Ovary (tissue), 3 donors: ENCODE data around the gene DLG1.

Experiments
- CTCF ChIP-seq, 3 donors: fragments of 450-650 bp in 2 of 3; fragments of 200-600 bp in 1 of 3; IDR thresholded peaks; one replicate each; pipeline versions ENCODE4 v1.5.1 to v1.8.0; 2016 to 2022; ENCODE audit warnings: antibody characterized with exemption in 3 of 3, mild to moderate bottlenecking in 1 of 3
- EP300 ChIP-seq: sonication (generic); formaldehyde crosslinking; IDR thresholded peaks from one replicate; pipeline ENCODE4 v1.6.1; 2017; ENCODE audit warnings: antibody characterized with exemption
- POLR2A ChIP-seq: fragments of 450-650 bp; IDR thresholded peaks from one replicate; pipeline ENCODE4 v1.6.1; 2017; ENCODE audit warnings: antibody characterized with exemption, mild to moderate bottlenecking, moderate library complexity
- donor health status: DM: no; HTN: no; CAD: no.

- TF ChIP-seq CTCF (IDR thresholded peaks at IDR 0.05) = no peak
- TF ChIP-seq POLR2A = no peak
- TF ChIP-seq EP300 = no peak
These were observed 62.0 kb downstream of the DLG1 start for GRCh38 chr3:197236362-197236761.
